Activated CD8-positive, alpha-beta memory T cell treated with anti-CD3 and anti-CD28 coated beads for 36 hours (primary cell): ENCODE data around the gene MYOM3. TPM values are rescaled to one million over a fixed set of nuclear protein-coding genes. Genes with fewer than 3 reads are reported as not detected.
"Not testable (repeated sequence)": the region's sequence is repeated elsewhere in the genome, so short reads cannot be mapped to it uniquely, and the experiment has no call there.

Experiments
- CTCF ChIA-PET: fragments of 350-600 bp; sonication (Branson Sonifier 250); formaldehyde crosslinking; loops from one replicate; lab custom pipeline; 2021; ENCODE audit warnings: antibody characterized with exemption; lab: Charles Lee
- POLR2A ChIA-PET: fragments of 350-600 bp; sonication (Branson Sonifier 250); formaldehyde crosslinking; loops from one replicate; lab custom pipeline; 2021; ENCODE audit warnings: antibody characterized with exemption; lab: Charles Lee
- total RNA-seq, 2 experiments: library from RNA; stranded (reverse); gene quantifications; one replicate each; pipeline ENCODE4 v1.2.3, GENCODE V29; 2021

Gene MYOM3
- total RNA-seq, 2 experiments from 2014 or later: not detected

GRCh38 chr1:24058671-24059455, 53.1 kb downstream of the MYOM3 start:
- ChIA-PET CTCF (interaction anchor here (1.2 kb wide), 1 partner anchor 13 kb away, joined by 3 read pairs; no protein-coding TSS in a partner anchor), POLR2A (no interaction called here)

- ChIA-PET POLR2A (no interaction called here), CTCF (no interaction called here)
These were observed 54.8 kb downstream of the MYOM3 start for GRCh38 chr1:24057171-24057570.

GRCh38 chr1:24055681-24056080, 56.3 kb downstream of the MYOM3 start:
- POLR2A ChIA-PET: no interaction called here
- CTCF ChIA-PET: no interaction called here

- POLR2A ChIA-PET: no interaction called here
- CTCF ChIA-PET: no interaction called here
These were observed 59.7 kb downstream of the MYOM3 start for GRCh38 chr1:24052220-24052619.

DNA sequence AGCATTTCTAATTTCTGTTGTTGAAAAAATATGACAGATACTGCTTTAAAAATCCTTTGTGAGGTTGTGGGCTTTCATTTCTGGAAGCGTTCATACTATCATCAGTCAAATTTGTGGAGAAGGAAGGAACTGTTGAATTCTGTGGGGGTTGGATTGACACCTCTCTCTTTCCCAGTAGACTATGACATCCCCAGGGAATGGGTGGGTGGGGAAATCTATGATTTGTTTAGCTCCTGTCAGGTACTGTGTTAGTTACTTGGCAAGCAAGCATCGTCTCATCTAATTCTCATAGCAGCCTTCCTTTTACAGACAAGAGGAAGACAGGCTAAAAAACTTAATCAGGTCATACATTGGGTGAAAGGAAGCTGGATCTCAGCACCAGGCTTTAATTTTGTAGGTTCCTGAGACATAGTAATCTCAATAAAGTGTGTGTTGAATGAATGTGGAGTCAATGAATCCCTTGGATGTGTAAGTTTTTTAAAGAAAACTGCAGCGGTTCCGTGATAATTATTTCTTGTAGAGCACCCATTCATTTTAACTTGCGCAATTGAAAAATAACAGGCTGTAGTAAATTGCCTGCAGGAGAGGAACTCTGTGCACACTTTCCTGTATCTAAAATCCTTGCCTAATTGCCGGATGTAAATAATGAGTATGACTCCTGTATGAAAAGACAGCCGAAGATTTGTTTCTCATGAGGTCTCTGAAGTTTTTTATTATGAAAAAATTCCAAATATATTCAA, 60.6 kb downstream of the MYOM3 start:
- CTCF ChIA-PET: no interaction called here

DNA sequence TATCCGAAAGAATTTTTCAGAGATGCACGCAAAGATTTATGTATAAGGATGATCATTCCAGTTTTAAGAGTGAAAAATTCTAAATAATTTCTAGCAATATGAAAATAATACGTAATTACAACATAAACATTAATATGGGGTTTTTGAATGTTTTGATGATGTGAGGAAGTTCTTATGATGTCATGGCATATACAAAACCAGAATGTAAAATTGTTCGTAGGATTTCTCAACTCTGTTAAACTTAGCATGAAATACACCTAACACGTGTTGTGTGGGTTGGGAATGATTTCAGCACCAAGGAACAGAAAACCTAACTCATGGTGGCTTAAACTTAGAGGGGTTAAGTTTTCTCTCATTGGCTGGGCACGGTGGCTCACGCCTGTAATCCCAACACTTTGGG, 62.2 kb downstream of the MYOM3 start:
- ChIA-PET CTCF (interaction anchor here (0.7 kb wide), 1 partner anchor 341 kb away, joined by 3 read pairs; no protein-coding TSS in a partner anchor), POLR2A (no interaction called here)

More for the DNA sequence above, 60.6 kb downstream of the MYOM3 start:
- POLR2A ChIA-PET: no interaction called here

DNA sequence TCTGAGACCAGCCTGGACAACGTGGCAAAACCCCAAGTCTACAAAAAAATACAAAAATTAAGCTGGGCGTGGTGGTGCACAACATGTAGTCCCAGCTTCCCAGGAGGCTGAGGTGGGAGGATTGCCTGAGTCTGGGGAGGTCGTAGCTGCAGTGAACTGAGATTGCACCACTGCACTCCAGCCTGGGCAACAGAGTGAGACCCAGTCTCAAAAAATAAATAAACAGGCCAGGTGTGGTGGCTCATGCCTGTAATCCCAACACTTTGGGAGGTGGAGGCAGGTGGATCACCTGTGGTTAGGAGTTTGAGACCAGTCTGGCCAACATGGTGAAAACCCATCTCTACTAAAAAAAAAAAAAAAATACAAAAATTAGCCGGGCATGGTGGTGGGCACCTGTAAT, 63.0 kb downstream of the MYOM3 start:
- POLR2A ChIA-PET: not testable (repeated sequence)
- CTCF ChIA-PET: interaction anchor here (0.7 kb wide), 1 partner anchor 342 kb away, joined by 3 read pairs; no protein-coding TSS in a partner anchor

- ChIA-PET POLR2A (no interaction called here), CTCF (no interaction called here)
These were observed 63.6 kb downstream of the MYOM3 start for GRCh38 chr1:24048205-24048869.

DNA sequence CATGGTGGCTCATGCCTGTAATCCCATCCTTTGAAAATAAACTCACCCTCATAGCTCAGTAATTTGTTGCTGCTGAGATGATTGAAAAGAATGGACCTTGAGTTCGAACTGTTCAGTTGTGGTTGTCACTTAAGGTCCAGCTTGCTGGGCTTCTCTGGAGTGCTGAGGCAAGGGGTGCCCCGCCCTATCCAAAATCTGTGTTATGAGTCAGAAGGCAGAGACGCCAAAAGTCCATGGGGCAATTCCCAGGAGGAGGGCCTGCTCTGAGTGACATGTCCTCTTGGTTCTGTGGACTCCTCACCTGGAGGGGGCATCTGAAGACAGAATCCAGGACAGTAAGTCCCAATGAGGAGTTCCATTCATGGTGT, 64.8 kb downstream of the MYOM3 start:
- POLR2A ChIA-PET: no interaction called here
- CTCF ChIA-PET: no interaction called here

GRCh38 chr1:24045771-24046170, 66.2 kb downstream of the MYOM3 start:
- ChIA-PET POLR2A (no interaction called here), CTCF (no interaction called here)

GRCh38 chr1:24044672-24045071, 67.3 kb downstream of the MYOM3 start:
- POLR2A ChIA-PET: interaction anchor here (0.6 kb wide), 1 partner anchor 15 kb away, joined by 4 read pairs; no protein-coding TSS in a partner anchor
- CTCF ChIA-PET: not testable (repeated sequence)

GRCh38 chr1:24043345-24044032, 68.4 kb downstream of the MYOM3 start:
- ChIA-PET CTCF (no interaction called here), POLR2A (no interaction called here)

DNA sequence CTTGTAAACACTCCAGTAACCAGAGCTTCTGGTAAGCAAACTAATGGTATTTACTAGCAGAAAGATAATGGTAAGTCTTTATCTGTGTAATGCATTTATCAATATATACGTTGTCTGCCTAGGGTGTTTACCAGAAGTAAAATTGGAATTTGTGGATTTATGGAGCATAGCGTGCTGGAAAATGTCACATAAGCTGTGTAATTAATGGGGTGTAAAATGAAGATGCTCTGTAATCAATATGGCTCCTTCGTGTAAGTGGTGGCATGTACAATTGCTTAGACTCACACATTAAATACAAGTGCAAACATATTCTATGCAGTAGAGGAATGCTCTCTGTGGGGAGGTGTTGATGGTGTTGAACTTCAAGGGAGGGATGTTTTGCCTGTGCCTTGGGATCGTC, 69.6 kb downstream of the MYOM3 start:
- CTCF ChIA-PET: no interaction called here
- POLR2A ChIA-PET: no interaction called here

DNA sequence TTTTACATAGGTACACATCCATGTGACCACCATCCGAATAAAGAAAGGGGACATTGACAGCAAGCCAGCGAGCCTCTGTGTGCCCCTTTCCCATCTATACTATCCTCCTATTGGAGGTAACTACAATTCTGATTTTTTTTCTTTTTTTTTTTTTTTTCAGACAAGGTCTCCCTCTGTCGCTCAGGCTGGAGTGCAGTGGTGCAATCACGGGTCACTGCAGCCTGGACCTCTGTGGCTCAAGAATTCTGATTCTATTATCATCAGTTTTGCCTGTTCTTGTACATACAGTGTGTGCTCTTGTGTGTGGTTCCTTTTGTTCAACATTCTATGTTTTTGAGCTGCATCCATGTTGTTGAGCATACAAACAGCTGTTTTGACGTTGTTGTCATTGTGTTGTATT, 75.8 kb downstream of the MYOM3 start:
- POLR2A ChIA-PET: no interaction called here
- CTCF ChIA-PET: no interaction called here

DNA sequence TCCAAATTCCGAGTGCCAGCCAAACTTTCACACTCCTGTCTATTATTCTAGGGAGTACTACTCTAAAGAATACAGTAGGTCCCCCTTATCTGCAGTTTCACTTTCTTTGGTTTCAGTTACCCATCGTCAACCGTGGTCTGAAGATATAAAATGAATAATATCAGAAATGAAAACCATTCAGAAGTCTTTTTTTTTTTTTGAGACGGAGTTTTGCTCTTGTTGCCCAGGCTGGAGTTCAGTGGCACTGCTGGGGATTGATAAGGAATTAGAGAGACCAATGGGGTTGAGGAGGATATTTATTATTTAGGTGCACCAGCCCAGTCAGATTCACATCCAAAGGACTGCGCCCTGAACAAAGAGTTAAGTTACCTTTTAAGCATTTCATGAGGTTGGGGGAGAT, 79.0 kb downstream of the MYOM3 start:
- ChIA-PET POLR2A (no interaction called here), CTCF (no interaction called here)

GRCh38 chr1:24030976-24031516, 80.9 kb downstream of the MYOM3 start:
- POLR2A ChIA-PET, CTCF ChIA-PET: not testable (repeated sequence)

DNA sequence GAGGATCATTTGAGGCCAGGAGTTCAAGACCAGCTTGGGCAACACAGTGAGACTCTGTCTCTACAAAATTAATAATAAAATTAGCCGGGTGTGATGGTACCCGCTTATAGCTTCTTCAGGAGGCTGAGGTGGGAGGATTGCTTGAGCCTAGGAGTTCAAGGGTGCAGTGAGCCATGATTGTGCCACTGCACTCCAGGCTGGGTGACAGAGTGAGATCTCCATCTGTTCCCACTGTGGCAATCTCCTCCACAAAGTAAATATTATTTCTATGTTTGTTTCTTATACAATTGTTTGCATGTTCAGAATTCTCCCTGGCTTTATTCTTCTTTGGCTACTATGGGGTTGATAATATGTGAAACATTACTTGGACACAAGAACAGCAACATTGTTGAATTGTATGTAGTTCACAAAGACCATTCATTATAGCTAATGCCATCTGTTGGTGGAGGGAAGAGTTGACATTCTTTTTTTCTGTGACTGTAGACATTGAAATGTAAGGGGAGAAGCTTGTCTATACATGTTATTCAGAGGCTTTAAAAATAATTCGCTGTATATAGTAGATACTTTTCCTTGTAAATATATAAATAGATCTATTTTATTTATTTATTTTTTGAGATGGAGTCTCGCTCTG, 84.0 kb downstream of the MYOM3 start:
- ChIA-PET POLR2A (interaction anchor here (0.6 kb wide), 1 partner anchor 249 kb away, joined by 7 read pairs; no protein-coding TSS in a partner anchor), CTCF (interaction anchor here (0.7 to 1.3 kb wide), 3 partner anchors 19 to 218 kb away, joined by 3 to 5 read pairs (median 3); no protein-coding TSS in a partner anchor)

GRCh38 chr1:24022581-24023361, 89.2 kb downstream of the MYOM3 start:
- POLR2A ChIA-PET: no interaction called here
- CTCF ChIA-PET: no interaction called here
